Stimulated activated CD8-positive, alpha-beta memory T cell treated with anti-CD3 and anti-CD28 coated beads, Interleukin-15, amount 100 ng/mL, for 4 hours (primary cell): ENCODE measurements around the gene BLTP3A.

Experiments
- DNase-seq, 2 donors: peaks; one replicate each; pipeline ENCODE4 v3.0.0-alpha.2; 2020; ENCODE audit warnings: low read depth in 2 of 2

The BLTP3A gene

GRCh38 chr6:34829137-34829536, 37.3 kb downstream of the BLTP3A start:
- DNase-seq = no peak

- no peak for DNase-seq
These were observed 41.1 kb downstream of the BLTP3A start for GRCh38 chr6:34832942-34833341.

- no peak for DNase-seq
These were observed 43.1 kb downstream of the BLTP3A start for GRCh38 chr6:34834789-34835518.

GRCh38 chr6:34836008-34836407, 44.1 kb downstream of the BLTP3A start:
- DNase-seq = no peak

GRCh38 chr6:34836451-34836850, 44.6 kb downstream of the BLTP3A start:
- no peak for DNase-seq

GRCh38 chr6:34837528-34837927, 45.6 kb downstream of the BLTP3A start:
- no peak for DNase-seq

- no peak for DNase-seq
These were observed 47.9 kb downstream of the BLTP3A start for GRCh38 chr6:34839666-34840352.
